Spleen (tissue), 7 donors: Measurements from ENCODE around the gene TRIM65.
"Not testable (repeated sequence)": the region's sequence is repeated elsewhere in the genome, so short reads cannot be mapped to it uniquely, and the experiment has no call there.

Experiments
- POLR2A ChIP-seq, 3 donors: fragments of 450-650 bp; IDR thresholded peaks; one replicate each; pipeline ENCODE4 v1.5.1; 2017; ENCODE audit warnings: antibody characterized with exemption in 3 of 3, mild to moderate bottlenecking in 1 of 3
- POLR2AphosphoS5 ChIP-seq, 3 donors: sonication (generic); formaldehyde crosslinking; IDR thresholded peaks; one replicate each; pipeline ENCODE4 v1.5.1; 2017; ENCODE audit warnings: antibody characterized with exemption in 3 of 3
- TF ChIP-seq, protein P1 (sequence below), 11 experiments: fragments of 200-600 bp in 7 of 11; fragments of 450-650 bp in 4 of 11; sonication (generic) in 4 of 11; IDR thresholded peaks in 8 of 11; conservative IDR thresholded peaks in 3 of 11; 1 replicate in 7 of 11; 2 replicates in 4 of 11; pipeline versions ENCODE4 v1.4.0 to v1.8.0; 2016 to 2021; ENCODE audit warnings: antibody characterized with exemption in 11 of 11, inconsistent platforms in 4 of 11, mild to moderate bottlenecking in 1 of 11
- donor health status: DM: no; HTN: no; CAD: no; lungs with moderate emphysema.
- donor health status: DM: no; HTN: no; CAD: no.
- donor health status: DM: no; HTN: no; CAD: no.

DNA sequence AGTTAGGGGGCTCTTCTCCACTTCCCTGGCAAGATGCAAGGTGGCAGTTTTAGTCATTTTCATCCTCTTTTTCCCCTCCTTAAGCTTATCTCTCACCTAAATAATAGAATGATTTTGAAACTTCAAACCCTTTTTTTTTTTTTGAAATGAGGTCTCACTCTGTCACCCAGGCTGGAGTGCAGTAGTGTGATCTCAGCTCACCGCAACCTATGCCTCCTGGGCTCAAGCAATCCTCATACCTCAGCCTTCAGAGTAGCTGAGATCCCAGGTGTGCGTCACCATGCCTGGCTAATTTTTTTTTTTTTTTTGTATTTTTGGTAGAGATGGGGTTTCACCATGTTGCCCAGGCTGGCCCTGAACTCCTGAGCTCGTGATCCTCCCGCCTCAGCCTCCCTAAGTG is 31.9 kb downstream of the TRIM65 start:
- TF ChIP-seq, protein P1, sequence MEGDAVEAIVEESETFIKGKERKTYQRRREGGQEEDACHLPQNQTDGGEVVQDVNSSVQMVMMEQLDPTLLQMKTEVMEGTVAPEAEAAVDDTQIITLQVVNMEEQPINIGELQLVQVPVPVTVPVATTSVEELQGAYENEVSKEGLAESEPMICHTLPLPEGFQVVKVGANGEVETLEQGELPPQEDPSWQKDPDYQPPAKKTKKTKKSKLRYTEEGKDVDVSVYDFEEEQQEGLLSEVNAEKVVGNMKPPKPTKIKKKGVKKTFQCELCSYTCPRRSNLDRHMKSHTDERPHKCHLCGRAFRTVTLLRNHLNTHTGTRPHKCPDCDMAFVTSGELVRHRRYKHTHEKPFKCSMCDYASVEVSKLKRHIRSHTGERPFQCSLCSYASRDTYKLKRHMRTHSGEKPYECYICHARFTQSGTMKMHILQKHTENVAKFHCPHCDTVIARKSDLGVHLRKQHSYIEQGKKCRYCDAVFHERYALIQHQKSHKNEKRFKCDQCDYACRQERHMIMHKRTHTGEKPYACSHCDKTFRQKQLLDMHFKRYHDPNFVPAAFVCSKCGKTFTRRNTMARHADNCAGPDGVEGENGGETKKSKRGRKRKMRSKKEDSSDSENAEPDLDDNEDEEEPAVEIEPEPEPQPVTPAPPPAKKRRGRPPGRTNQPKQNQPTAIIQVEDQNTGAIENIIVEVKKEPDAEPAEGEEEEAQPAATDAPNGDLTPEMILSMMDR (IDR thresholded peaks at IDR 0.05 in 8 of 11, conservative IDR thresholded peaks at IDR 0.05 in 3 of 11), result not testable (repeated sequence)
- not testable (repeated sequence) for TF ChIP-seq POLR2A, POLR2AphosphoS5 (IDR thresholded peaks at IDR 0.05)
